IMR-90 (cell line): ENCODE results near the gene APC2. TPM values are rescaled to one million over a fixed set of nuclear protein-coding genes. Genes with fewer than 3 reads are reported as not detected.
A peak's percentile ranks its signal among the peaks of the same experiment; 100 is the strongest.

ENCODE experiments used
- ATAC-seq: fragments of 200-7000 bp; cut with Tn5 transposase; 2 replicates; pipeline ENCODE4 v1.9.1; 2020; ENCODE audit warnings: low read depth, mild to moderate bottlenecking, moderate library complexity
- BruUV-seq: library from RNA; stranded (reverse); fragments of 400-500 nt; replicated peaks from 2 replicates; lab custom pipeline; 2021; lab: Mats Ljungman, UMichigan
- CTCF ChIA-PET: fragments of 300-600 bp; formaldehyde crosslinking; extraction: SDS; loops from one replicate; lab custom pipeline; 2021; ENCODE audit warnings: antibody characterized with exemption; lab: Yijun Ruan, JAX
- POLR2A ChIA-PET: fragments of 300-600 bp; sonication (Branson Sonifier 250); formaldehyde crosslinking; loops from one replicate; lab custom pipeline; 2022; ENCODE audit warnings: antibody characterized with exemption; ENCODE audit not compliant: unreplicated experiment; lab: Charles Lee
- DNase-seq: peaks from one replicate; pipeline ENCODE4 v3.0.0; 2013
- H2AFZ ChIP-seq: replicated peaks from 2 replicates; pipeline ENCODE3; 2013; ENCODE audit warnings: low read length, mild to moderate bottlenecking; ENCODE audit not compliant: poor library complexity
- H2AK5ac ChIP-seq: 2 replicates; pipeline ENCODE4 v1.6.1; 2013; ENCODE audit warnings: low read depth, low read length, inconsistent platforms
- H2AK9ac ChIP-seq: replicated peaks from 2 replicates; pipeline ENCODE3; 2013; ENCODE audit warnings: mild to moderate bottlenecking, low read depth, low read length, moderate library complexity; ENCODE audit not compliant: poor library complexity
- H2BK120ac ChIP-seq: 2 replicates; pipeline ENCODE4 v1.6.1; 2013; ENCODE audit warnings: low read depth, low read length, inconsistent platforms
- H2BK15ac ChIP-seq: 3 replicates; pipeline ENCODE4 v1.6.1; 2013; ENCODE audit warnings: low read depth, low read length, inconsistent platforms
- H2BK20ac ChIP-seq: 2 replicates; pipeline ENCODE4 v1.6.1; 2013; ENCODE audit warnings: low read depth, mild to moderate bottlenecking, inconsistent platforms, low read length, moderate library complexity
- H2BK5ac ChIP-seq: 2 replicates; pipeline ENCODE4 v1.6.1; 2013; ENCODE audit warnings: mild to moderate bottlenecking, low read depth, low read length, inconsistent platforms; ENCODE audit not compliant: poor library complexity, severe bottlenecking
- H3K14ac ChIP-seq: replicated peaks from 2 replicates; pipeline ENCODE4 v1.6.1; 2013; ENCODE audit warnings: low read depth, low read length, inconsistent platforms
- H3K18ac ChIP-seq: 2 replicates; pipeline ENCODE4 v1.6.1; 2013; ENCODE audit warnings: low read depth, low read length, control low read depth
- H3K23ac ChIP-seq: 2 replicates; pipeline ENCODE4 v1.6.1; 2013; ENCODE audit warnings: low read depth, low read length, inconsistent platforms
- H3K27ac ChIP-seq: 2 replicates; pipeline ENCODE4 v1.5.1; 2013; ENCODE audit warnings: mild to moderate bottlenecking, control low read depth, low read length; ENCODE audit not compliant: insufficient read depth
- H3K27me3 ChIP-seq: 2 replicates; pipeline ENCODE4 v1.6.1; 2013; ENCODE audit warnings: low read length; ENCODE audit not compliant: control insufficient read depth, insufficient read depth
- H3K36me3 ChIP-seq: 2 replicates; pipeline ENCODE4 v1.6.1; 2013; ENCODE audit warnings: low read length, mixed read lengths; ENCODE audit not compliant: control insufficient read depth, insufficient read depth
- H3K4ac ChIP-seq: 2 replicates; pipeline ENCODE4 v1.6.1; 2013; ENCODE audit warnings: low read depth, low read length, inconsistent platforms
- H3K4me1 ChIP-seq: 2 replicates; pipeline ENCODE4 v1.6.1; 2013; ENCODE audit warnings: low read length, mixed read lengths; ENCODE audit not compliant: control insufficient read depth, insufficient read depth
- H3K4me2 ChIP-seq: 2 replicates; pipeline ENCODE4 v1.6.1; 2013; ENCODE audit warnings: low read depth, mild to moderate bottlenecking, control low read depth, low read length, moderate library complexity
- H3K4me3 ChIP-seq: 2 replicates; pipeline ENCODE4 v1.5.1; 2013; ENCODE audit warnings: low read depth, mild to moderate bottlenecking, control low read depth, low read length, moderate library complexity; ENCODE audit not compliant: insufficient read depth
- H3K56ac ChIP-seq: 2 replicates; pipeline ENCODE4 v1.6.1; 2013; ENCODE audit warnings: low read length, inconsistent platforms; ENCODE audit not compliant: insufficient read depth; ENCODE audit errors: extremely low read depth
- H3K79me1 ChIP-seq, 2 experiments: 2 replicates each; pipeline ENCODE4 v1.6.1; 2013; ENCODE audit warnings: low read length in 2 of 2, inconsistent platforms in 1 of 2, low read depth in 1 of 2
- H3K9ac ChIP-seq: 2 replicates; pipeline ENCODE4 v1.6.1; 2013; ENCODE audit warnings: low read depth, low read length, control low read depth
- H3K9me1 ChIP-seq: 2 replicates; pipeline ENCODE4 v1.6.1; 2013; ENCODE audit warnings: low read length, inconsistent platforms; ENCODE audit not compliant: insufficient read depth
- H3K9me3 ChIP-seq: 2 replicates; pipeline ENCODE4 v1.6.1; 2013; ENCODE audit warnings: low read length; ENCODE audit not compliant: control insufficient read depth, insufficient read depth
- H4K20me1 ChIP-seq: 2 replicates; pipeline ENCODE4 v1.6.1; 2013; ENCODE audit warnings: low read length, inconsistent platforms; ENCODE audit not compliant: insufficient read depth
- H4K5ac ChIP-seq: 2 replicates; pipeline ENCODE4 v1.6.1; 2013; ENCODE audit warnings: mild to moderate bottlenecking, low read depth, low read length, control low read depth
- H4K8ac ChIP-seq, 2 experiments: 2 replicates each; pipeline ENCODE4 v1.6.1; 2013; ENCODE audit warnings: low read depth in 2 of 2, low read length in 2 of 2, control low read depth in 1 of 2, inconsistent platforms in 1 of 2
- H4K91ac ChIP-seq: 2 replicates; pipeline ENCODE4 v1.6.1; 2013; ENCODE audit warnings: low read depth, low read length, inconsistent platforms; ENCODE audit not compliant: insufficient read depth
- BHLHE40 ChIP-seq: fragments of 150-350 bp; IDR thresholded peaks from 2 replicates; pipeline ENCODE4 v1.6.1; 2016; ENCODE audit warnings: mild to moderate bottlenecking, low read depth, low read length
- CEBPB ChIP-seq: IDR thresholded peaks from 2 replicates; pipeline ENCODE4 v1.6.1; 2012; ENCODE audit warnings: low read depth, low read length, improper control_type of control experiment
- FOS ChIP-seq: fragments of 150-350 bp; IDR thresholded peaks from 2 replicates; pipeline ENCODE4 v1.6.1; 2016; ENCODE audit warnings: low read depth, low read length
- MAZ ChIP-seq: IDR thresholded peaks from 2 replicates; pipeline ENCODE4 v1.6.1; 2012; ENCODE audit warnings: low read depth, mild to moderate bottlenecking, low read length, improper control_type of control experiment, moderate library complexity, borderline replicate concordance
- NFE2L2 ChIP-seq: fragments of 150-350 bp; IDR thresholded peaks from 2 replicates; pipeline ENCODE4 v1.6.1; 2016; ENCODE audit warnings: low read depth, mild to moderate bottlenecking, low read length
- POLR2A ChIP-seq: IDR thresholded peaks from 2 replicates; pipeline ENCODE4 v1.6.1; 2012; ENCODE audit warnings: mild to moderate bottlenecking, low read depth, low read length
- RFX5 ChIP-seq: IDR thresholded peaks from 2 replicates; pipeline ENCODE4 v1.8.0; 2012; ENCODE audit warnings: low read depth, mild to moderate bottlenecking, low read length, moderate library complexity
- WGBS, 2 experiments: methylation state at CpG; one replicate each; pipeline versions ENCODE4 v1.1.5 to v1.1.7; 2013; ENCODE audit warnings: missing lambda C conversion rate in 2 of 2; ENCODE audit not compliant: insufficient read length in 1 of 2; ENCODE audit errors: extremely low coverage in 2 of 2; 5-methylcytosine and 5-hydroxymethylcytosine counted together
- dilution Hi-C: fragments of 300-500 bp; cut with HindIII; formaldehyde crosslinking; loops from one replicate; pipeline ENCODE4 v1.14.3; 2018; ENCODE audit warnings: low sequenced_read_pairs; ENCODE audit not compliant: unreplicated experiment
- in situ Hi-C: fragments of 300-500 bp; cut with MboI; formaldehyde crosslinking; loops from 3 replicates; pipeline ENCODE4 v1.14.3; 2019; ENCODE audit warnings: low sequenced_read_pairs, inconsistent platforms, mixed read lengths
- intact Hi-C: fragments of 100-400 bp; cut with micrococcal nuclease; formaldehyde crosslinking; loops from 2 replicates; pipeline ENCODE4 v1.10.0; 2022
- polyA plus RNA-seq, 3 experiments: library from polyadenylated mRNA; depleted of rRNA; stranded (reverse); fragments of >200 nt; gene quantifications; 2 replicates each; pipeline ENCODE4 v1.2.3, GENCODE V29; 2012; ENCODE audit warnings: low replicate concordance in 1 of 3
- total RNA-seq: library from RNA; depleted of rRNA; stranded (reverse); fragments of >200 nt; gene quantifications from 2 replicates; pipeline ENCODE4 v1.2.3, GENCODE V29; 2012
- TF ChIP-seq, protein P1 (sequence below): fragments of 150-350 bp; IDR thresholded peaks from 2 replicates; pipeline ENCODE4 v1.6.1; 2017; ENCODE audit warnings: mild to moderate bottlenecking, antibody characterized with exemption, low read length, low read depth
- TF ChIP-seq, protein P2 (sequence below): fragments of 150-350 bp; IDR thresholded peaks from 2 replicates; pipeline ENCODE4 v1.6.1; 2016; ENCODE audit warnings: low read depth, mild to moderate bottlenecking, low read length, moderate library complexity, borderline replicate concordance

APC2 gene
- total and polyA plus RNA-seq, 2 of the 4 experiments (the other 2 are of a cell fraction) = 0.36 to 0.41 TPM

DNA sequence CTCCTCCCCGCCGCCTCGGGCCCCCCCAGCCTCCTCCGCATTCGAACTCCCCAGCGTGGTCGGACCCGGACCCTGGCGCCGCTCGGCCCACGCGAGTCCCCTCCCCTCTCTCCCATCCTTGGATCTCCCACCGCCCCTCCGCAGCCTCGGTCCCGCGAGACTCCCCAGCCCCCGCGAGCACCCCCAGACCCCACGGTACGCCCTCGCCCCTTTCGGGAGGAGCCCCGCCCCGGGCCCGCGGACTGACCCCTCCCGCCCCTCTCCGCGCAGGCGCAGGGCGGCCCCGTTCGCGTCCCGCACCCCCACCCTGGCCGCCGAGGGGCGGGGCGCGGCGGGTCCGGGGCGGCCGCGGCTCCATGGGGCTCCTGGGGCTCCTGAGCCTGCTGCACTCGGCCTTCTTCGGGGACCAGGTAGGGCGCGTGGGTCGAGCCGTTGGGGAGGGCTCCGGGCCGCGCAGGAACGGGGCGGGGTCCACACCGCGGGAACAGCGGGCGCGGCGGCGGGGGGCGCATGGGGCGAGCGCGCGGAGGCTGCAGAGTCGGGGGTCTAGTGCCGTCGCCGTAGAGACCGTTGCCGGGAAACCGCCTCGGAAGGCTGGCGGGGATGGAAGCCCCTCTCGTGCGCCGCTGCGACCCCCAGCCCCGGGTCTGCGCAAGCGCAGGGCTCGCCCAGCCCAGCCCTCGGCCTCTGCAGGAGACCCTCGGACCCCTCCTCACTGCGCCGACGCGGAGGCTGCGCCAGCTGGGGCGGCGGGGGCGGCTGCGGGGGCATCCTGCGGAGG lies 3.8 kb upstream of the APC2 start:
- H3K56ac ChIP-seq = no peak overlapping the region
- no peak overlapping the region for H3K23ac ChIP-seq
- H3K4ac ChIP-seq = no peak overlapping the region
- H3K27ac ChIP-seq = no peak overlapping the region
- H2BK15ac ChIP-seq = no peak overlapping the region
- H2AFZ ChIP-seq = peak overlapping the region; percentile 85
- H2BK5ac ChIP-seq = no peak overlapping the region
- ATAC-seq (peak; percentile 52), DNase-seq (no peak)
- TF ChIP-seq RFX5 = no peak
- TF ChIP-seq MAZ = peak; percentile 83; the same call in 1 of the 2 replicates
- TF ChIP-seq CEBPB = no peak
- TF ChIP-seq BHLHE40 = no peak
- no peak for TF ChIP-seq NFE2L2
- TF ChIP-seq POLR2A = no peak
- no peak for TF ChIP-seq FOS
- TF ChIP-seq, protein P1, sequence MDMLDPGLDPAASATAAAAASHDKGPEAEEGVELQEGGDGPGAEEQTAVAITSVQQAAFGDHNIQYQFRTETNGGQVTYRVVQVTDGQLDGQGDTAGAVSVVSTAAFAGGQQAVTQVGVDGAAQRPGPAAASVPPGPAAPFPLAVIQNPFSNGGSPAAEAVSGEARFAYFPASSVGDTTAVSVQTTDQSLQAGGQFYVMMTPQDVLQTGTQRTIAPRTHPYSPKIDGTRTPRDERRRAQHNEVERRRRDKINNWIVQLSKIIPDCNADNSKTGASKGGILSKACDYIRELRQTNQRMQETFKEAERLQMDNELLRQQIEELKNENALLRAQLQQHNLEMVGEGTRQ = no peak
- TF ChIP-seq, protein P2, sequence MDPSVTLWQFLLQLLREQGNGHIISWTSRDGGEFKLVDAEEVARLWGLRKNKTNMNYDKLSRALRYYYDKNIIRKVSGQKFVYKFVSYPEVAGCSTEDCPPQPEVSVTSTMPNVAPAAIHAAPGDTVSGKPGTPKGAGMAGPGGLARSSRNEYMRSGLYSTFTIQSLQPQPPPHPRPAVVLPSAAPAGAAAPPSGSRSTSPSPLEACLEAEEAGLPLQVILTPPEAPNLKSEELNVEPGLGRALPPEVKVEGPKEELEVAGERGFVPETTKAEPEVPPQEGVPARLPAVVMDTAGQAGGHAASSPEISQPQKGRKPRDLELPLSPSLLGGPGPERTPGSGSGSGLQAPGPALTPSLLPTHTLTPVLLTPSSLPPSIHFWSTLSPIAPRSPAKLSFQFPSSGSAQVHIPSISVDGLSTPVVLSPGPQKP = no peak
- no peak overlapping the region for H3K18ac ChIP-seq
- H4K8ac ChIP-seq = no peak overlapping the region; a peak in 1 of 4 replicates
- no peaks in the 10 kb centered on the region for H3K9me1 ChIP-seq
- H2AK5ac ChIP-seq = no peak overlapping the region
- H4K20me1 ChIP-seq = peaks cover 53% of the 10 kb centered on the region
- no peak overlapping the region for H2BK20ac ChIP-seq
- H4K5ac ChIP-seq = no peak overlapping the region
- BruUV-seq = no TSS peak
- H3K14ac ChIP-seq = no peak overlapping the region
- peaks cover 15% of the 10 kb centered on the region for H3K36me3 ChIP-seq
- peak overlapping the region; percentile 65; the same call in 1 of the 2 replicates for H3K4me2 ChIP-seq
- ChIA-PET CTCF (no interaction called here), POLR2A (no interaction called here)
- intact Hi-C loops = no loop called here
- H2AK9ac ChIP-seq = peak overlapping the region; percentile 65
- H2BK120ac ChIP-seq = no peak overlapping the region
- in situ Hi-C loops = no loop called here
- H3K27me3 ChIP-seq = peaks cover 42% of the 10 kb centered on the region
- WGBS, 2 experiments = 2% methylated on average over 47 of the region's 99 CpGs; no CpG with 5 or more reads in 1 of the 2 experiments
- dilution Hi-C loops = no loop called here
- peaks cover 11 to 19% of the 10 kb centered on the region in 2 experiments; a peak in 3 of 4 replicates for H3K79me1 ChIP-seq
- 0 out of 2 replicates have a peak overlapping the region, but pooled peaks have one; percentile 29 for H3K9ac ChIP-seq
- peaks cover 5% of the 10 kb centered on the region; the same call in 1 of the 2 replicates for H3K4me1 ChIP-seq
- no peaks in the 10 kb centered on the region for H3K9me3 ChIP-seq
- H3K4me3 ChIP-seq = peak overlapping the region; percentile 47
- H4K91ac ChIP-seq = no peak overlapping the region
